HG02973 (cell line): Measurements from ENCODE around the gene IQCE.
A peak's percentile ranks its signal among the peaks of the same experiment; 100 is the strongest.
"Not testable (repeated sequence)": the region's sequence is repeated elsewhere in the genome, so short reads cannot be mapped to it uniquely, and the experiment has no call there.

ENCODE experiments used
- ATAC-seq: cut with Tn5 transposase; IDR thresholded peaks from one replicate; pipeline ENCODE4 v1.9.1; 2021; ENCODE audit warnings: moderate library complexity; ENCODE audit not compliant: unreplicated experiment

Gene IQCE

DNA sequence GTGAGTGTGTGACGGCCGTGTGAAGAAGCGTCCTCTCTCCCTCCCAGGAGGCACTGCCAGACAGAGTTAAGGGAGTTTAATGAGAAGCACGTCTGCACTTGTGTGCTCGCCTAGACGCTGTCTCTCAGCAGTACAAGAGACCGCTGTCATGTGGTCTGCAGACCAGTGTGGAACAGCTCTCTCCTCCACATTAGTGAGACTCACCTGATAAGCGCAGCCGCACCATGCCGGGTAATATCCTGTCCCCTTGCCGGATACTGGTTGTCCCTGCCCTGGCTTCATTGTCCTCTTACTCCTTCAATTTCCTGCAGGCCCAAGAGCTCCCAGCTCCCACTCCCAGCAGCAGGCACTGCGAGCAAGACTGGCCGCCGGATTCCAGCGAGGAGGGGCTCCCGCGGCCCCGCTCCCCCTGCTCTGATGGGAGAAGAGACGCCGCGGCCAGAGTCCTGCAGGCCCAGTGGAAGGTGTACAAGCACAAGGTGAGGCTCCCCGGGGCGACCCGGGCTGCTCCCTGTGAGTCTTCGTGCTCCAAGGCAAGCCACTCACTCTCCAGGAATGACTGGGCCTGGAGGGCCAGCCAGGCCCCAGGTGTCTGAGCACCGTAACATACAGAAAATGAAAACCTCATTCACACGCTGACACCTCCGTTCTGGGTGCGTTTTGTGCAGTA is 39.5 kb downstream of the IQCE start:
- ATAC-seq: no peak

DNA sequence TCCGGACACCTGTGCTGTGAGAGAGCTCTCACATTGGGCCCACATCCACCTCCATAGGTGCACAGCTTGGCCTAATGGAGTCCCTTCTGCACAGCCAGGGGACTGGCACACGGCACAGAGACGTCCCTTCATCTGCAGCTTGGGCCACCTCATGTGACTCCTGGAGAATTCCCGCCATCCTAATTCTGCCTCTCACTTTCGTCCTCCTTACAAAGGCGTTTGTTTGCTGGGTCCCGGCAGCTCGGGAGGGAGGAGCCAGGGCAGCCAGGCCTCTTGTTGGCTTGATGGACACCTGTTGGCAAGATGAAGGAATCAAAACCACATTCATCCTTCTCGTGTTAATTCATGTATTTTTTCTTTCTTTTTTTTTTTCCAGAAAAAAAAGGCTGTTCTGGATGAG is 42.3 kb downstream of the IQCE start:
- no peak for ATAC-seq

DNA sequence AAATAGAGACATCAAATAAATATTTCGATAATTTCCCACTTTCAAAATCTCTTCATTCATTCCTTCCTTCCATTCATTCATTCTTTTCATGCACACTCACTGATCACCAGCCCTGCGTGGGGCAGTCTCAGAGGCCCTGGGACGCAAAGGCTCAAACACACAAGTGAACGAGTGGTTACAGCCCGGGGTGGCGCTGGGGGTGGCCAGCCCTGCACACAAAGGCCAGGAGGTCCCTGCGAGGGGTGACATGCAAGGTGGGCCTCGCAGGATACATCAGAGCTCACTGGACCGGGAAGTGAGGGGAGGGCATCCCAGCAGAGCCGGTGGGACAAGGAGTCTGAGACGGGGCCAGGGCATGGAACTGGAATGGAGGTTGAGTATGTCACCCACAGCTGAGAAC is 43.1 kb downstream of the IQCE start:
- no peak for ATAC-seq

GRCh38 chr7:2602406-2603043 is 43.7 kb downstream of the IQCE start:
- no peak for ATAC-seq

DNA sequence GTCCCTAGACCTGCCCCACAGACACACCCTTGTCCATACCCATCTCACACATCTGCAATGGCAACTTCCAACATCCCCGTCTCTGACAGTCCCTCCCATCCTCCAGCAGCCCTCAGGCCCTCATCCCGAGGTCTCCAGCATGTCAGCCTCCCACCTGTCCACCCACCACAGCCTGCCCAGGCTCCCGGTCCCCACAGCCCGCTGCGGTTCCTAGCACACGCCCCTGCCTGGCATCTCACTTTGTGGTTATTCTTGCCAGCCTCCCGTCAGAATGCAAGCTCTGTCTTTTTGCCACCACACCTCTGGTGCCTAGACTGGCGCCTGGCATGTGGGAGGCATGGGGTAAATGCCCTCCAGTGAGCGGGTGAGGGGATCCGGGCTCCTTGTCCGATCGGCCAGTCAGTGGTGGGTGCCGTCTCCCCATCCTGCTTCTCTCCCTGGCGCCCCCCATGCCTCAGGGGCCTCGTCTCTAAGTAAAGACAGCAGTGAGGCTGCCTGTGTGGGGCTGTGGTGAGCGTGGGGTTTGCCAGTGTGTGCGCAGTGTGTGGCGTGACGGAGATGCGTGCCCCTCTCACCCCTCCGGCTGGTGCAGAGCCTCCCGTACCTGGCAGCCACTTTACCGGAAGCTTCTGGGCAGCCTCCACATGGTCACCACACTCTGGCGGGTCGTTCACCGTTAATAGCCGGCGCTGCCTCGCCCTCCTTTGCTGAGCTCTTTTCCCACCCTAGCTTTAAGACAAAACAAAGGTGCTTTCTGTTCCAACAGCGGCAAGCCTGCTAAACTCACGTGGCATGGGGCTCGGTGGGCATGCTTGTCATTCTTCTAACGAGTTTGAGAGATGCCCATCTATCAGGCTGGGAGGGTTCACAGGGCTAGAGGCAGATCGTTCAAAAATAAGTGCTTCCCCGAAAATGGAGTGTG is 44.5 kb downstream of the IQCE start:
- no peak for ATAC-seq

GRCh38 chr7:2604608-2605174 is 45.9 kb downstream of the IQCE start:
- ATAC-seq: no peak

- no peak for ATAC-seq
These were observed 47.1 kb downstream of the IQCE start for GRCh38 chr7:2605608-2606538.

- no peak for ATAC-seq
These were observed 47.8 kb downstream of the IQCE start for GRCh38 chr7:2606539-2606936.

DNA sequence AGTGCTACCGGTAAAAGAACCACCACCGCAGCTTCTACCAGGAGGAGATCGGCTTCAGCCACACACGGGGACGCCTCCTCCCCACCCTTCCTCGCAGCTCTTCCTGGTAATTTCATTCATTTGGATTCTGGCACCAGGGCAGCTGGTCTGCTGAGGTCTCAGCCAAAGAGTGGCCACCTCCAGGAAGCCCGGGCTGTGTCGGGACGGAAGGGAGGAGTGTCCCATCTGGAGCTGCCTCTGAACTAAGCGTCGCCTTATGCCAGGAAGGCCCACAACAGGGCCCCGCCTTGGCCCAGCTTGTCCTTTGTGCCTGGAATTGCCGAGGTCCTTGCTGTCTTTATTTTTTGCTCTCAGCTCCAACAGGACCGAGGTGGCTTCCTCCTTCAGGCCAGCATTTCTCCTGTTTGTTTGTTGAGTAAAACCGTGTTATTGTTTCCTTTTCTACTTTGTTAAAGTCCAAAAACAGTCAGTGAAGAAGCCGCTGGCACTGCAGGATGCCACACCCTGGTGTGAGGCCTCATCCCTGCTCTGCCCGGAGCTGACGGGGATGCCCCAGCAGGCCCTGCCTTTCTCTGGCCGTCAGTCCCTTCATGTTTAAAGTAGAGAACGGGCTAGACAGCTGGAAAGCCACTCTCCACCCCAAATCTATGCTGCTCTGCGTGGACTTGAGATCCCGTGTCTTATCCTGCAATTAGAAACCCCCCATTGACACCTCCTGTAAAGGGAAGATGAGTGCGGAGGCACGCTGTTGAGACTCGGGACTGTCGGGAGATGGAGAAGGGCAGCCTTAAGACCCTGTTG is 48.5 kb downstream of the IQCE start:
- no peak for ATAC-seq

- no peak for ATAC-seq
These were observed 49.4 kb downstream of the IQCE start for GRCh38 chr7:2607923-2608904.

DNA sequence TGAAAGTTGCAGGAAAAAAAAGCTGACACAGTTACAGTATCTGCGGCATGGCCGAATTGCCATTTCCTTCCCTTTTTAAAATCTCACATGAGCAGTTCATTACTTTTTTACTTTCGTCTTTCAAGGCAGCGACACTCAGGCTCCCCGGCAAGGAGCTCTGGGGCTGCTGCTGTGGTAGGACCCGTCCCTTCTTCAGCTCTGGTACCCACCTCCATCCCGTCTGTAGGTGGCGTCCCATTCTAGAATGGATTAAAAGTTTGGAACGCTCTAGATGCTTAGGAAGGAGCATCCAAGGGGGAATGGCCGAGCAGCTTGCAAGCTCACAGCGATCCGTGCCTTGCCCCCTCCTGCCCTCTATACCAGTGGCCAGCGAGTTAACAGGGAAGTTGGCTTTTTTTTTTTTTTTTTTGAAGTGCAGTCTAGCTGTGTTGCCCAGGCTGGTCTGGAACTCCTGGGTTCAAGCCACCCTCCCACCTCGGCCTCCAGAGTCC is 50.2 kb downstream of the IQCE start:
- ATAC-seq: peak; percentile 47

- not testable (repeated sequence) for ATAC-seq
These were observed 50.9 kb downstream of the IQCE start for GRCh38 chr7:2609646-2610045.

GRCh38 chr7:2610466-2610865 is 51.7 kb downstream of the IQCE start:
- ATAC-seq: no peak

GRCh38 chr7:2610898-2611297 is 52.1 kb downstream of the IQCE start:
- no peak for ATAC-seq

- ATAC-seq: no peak
These were observed 52.6 kb downstream of the IQCE start for GRCh38 chr7:2611401-2611800.

DNA sequence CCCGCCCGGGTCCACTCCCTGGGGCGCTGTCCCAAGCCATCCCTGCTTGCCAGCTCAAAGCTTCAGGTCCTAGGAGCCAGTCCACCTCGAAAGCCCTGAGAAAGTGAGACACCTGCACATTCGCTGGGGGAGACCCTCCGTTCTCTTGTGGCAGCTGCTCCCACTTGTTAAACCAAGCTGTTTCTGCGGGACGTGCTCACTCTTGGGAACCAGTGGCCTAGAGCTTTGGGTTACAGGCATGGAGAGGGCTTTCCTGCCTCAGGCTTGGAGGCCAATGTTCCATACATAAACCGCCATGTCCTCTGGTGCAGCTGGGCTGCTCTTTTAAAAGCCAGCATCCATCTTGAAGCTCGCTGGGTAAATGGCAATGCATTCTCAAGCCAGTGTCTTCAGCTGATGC is 53.1 kb downstream of the IQCE start:
- ATAC-seq: no peak

DNA sequence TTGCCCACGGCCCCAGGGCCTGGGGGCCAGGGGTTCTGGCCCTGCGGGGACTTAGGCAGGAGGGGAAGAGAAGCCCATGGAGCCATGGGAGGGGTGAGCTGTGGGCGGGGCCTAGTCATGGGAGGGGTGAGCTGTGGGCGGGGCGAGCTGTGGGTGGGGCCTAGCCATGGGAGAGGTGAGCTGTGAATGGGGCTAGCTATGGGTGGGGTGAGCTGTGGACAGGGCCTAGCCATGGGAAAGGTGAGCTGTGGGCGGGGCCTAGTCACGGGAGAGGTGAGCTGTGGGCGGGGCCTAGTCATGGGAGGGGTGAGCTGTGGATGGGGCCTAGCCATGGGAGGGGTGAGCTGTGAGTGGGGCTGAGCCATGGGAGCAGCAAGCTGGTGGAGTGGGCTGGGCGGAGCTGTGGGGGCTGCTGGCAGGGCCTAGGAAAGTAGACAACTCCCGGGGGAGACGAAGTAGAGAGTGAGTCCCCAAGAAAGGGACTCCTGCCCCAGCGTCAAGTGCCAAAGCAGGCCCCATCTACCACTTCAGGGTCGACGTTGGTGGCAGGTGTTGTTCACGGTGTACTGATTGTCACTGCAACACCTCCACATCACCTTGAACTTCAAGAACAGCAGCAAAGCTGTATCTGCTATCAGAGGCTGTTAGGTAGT is 53.8 kb downstream of the IQCE start:
- no peak for ATAC-seq
